ENCODE data around the gene FOXD4L6.
"Not testable (repeated sequence)": the region's sequence is repeated elsewhere in the genome, so short reads cannot be mapped to it uniquely, and the experiment has no call there.

The FOXD4L6 gene

DNA sequence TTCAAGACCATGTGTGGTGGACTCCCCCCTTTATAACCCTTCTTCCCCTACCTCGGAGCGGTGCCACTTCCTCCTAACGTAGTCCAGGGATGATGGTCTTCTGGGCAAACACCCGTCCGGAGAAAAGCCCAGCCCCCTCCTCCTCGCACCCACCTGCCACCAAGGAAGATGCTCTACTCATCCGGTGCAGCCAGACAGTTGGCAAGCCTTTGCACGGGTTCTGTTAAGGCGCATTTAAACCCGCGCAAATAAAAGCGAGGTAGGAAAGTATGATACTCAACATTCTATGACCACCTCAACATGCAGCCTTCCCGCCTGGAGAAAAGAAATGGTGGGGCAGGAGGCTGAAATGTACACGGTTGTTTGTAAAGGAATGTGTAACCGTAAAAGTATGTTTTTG is at the start of gene FOXD4L6:
Gene FOXD4L6 (minus strand): TSS at position 101 of the 400 bp plus-strand sequence. CDS start 298 bp downstream, outside the sequence.
- not testable (repeated sequence) for DNase-seq (ENCODE audit: low read depth)

GRCh38 chr9:41174994-41175393 is 46.5 kb upstream of the FOXD4L6 start:
- not testable (repeated sequence) for DNase-seq (ENCODE audit: low read depth)

GRCh38 chr9:41150116-41150515 is 21.6 kb upstream of the FOXD4L6 start:
- DNase-seq (ENCODE audit: low read depth): not testable (repeated sequence)

- DNase-seq (ENCODE audit: low read depth): not testable (repeated sequence)
These were observed 13.4 kb upstream of the FOXD4L6 start for GRCh38 chr9:41141878-41142277.

- not testable (repeated sequence) for DNase-seq (ENCODE audit: low read depth)
These were observed 1.6 kb downstream of the FOXD4L6 start for GRCh38 chr9:41126746-41127446.

GRCh38 chr9:41125936-41126335 is 2.5 kb downstream of the FOXD4L6 start:
- not testable (repeated sequence) for DNase-seq (ENCODE audit: low read depth)

- not testable (repeated sequence) for DNase-seq (ENCODE audit: low read depth)
These were observed 3.3 kb downstream of the FOXD4L6 start for GRCh38 chr9:41125109-41125658.

DNA sequence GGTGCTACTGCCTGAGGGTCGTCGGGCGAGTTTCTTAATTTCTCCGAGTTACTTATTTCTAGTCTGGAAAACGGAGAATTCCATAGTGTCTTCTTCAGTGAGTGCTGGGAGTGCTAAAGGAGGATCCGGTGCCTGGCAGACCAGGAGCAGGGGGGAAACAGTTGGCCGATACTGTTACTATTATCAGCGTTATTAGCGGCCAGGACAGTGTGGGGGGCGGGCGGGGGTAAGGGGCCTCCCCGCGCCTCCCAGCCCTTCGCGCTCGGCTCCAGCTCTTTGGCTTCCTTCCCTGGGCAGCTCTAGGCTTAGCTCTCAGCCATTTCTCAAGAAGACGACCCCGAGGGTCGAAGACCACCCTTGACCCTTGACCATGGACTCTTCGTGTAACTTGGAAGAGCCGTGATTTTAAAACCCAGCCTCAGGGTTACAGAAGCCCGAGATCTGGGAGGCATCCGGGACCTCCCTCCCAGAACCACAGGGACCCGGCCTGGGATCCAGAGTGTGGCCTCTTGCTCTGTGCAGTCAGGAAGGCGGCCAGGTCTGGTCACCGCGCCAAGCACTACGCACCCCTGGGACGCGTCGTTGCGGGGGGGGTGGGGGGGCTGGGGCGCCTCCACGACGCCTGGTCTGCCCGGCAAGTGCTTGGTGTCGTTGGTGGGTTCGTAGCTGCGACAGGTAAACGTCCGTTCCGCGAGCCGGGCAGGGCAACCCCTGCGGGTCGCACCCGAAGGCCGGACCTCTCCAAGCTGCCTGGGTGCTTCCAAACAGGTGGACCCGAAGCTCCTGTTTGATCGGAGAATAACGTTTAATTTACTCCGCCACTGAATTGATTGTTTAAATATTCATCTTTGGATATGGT is 4.0 kb downstream of the FOXD4L6 start:
- not testable (repeated sequence) for DNase-seq (ENCODE audit: low read depth)

DNA sequence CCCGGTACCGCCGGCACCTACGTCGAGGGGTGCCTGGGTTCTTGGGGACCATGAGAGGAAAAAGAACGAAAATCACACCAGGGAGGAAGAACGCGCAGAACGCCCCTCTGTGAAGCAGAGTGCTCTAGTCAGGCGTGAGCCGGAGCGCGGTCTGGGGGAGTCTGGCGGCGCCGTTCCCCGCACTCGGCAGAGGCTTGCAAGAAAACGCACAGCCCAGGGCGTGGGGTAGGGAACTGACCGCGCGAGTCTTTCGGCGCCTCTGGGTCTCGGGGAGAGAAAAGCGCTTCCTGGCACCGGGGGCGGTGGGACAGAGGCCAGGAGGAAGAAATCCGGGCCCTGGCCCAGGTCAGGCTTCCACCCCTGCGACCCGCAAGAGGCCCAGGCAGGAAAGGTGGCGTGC is 4.7 kb downstream of the FOXD4L6 start:
- DNase-seq (ENCODE audit: low read depth): not testable (repeated sequence)

GRCh38 chr9:41123396-41123795 is 5.1 kb downstream of the FOXD4L6 start:
- DNase-seq (ENCODE audit: low read depth): not testable (repeated sequence)

DNA sequence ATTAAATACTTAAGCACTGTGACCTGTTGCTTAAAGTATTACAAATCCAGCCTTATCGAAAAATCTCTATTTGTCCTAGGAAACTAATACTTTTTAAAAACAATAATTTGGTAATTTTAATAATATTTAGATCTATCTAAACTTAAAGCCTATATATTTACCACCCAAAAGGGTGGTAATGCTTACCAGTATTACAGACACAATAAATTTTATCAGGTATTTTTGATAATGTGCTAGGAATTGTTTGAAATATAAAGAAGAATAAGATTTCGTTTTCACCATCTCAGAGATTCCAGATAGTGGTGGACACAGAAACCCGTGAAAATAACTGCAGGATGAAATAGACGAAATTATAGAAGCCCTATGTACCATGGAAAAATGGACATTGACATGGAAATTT is 7.8 kb downstream of the FOXD4L6 start:
- not testable (repeated sequence) for DNase-seq (ENCODE audit: low read depth)

DNA sequence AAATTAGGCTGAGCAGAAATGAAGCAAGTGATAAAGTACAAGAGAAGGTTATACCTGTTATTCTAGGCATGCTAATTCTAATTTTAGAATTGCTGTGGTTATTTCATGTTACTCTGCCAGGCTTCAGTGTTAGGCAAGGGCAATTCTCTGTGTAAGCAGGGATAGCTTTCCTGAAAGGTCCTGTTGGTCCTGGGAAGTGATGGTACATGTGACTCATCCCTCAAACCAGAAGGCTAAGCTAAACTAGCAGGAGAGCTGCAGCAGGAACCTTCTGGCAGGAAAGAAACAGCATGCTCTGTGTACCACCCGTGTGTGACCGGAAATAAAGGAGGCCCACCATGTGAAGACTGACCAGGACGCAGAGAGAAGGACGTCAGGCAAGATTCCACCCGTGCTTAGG is 8.8 kb downstream of the FOXD4L6 start:
- DNase-seq (ENCODE audit: low read depth): not testable (repeated sequence)

DNA sequence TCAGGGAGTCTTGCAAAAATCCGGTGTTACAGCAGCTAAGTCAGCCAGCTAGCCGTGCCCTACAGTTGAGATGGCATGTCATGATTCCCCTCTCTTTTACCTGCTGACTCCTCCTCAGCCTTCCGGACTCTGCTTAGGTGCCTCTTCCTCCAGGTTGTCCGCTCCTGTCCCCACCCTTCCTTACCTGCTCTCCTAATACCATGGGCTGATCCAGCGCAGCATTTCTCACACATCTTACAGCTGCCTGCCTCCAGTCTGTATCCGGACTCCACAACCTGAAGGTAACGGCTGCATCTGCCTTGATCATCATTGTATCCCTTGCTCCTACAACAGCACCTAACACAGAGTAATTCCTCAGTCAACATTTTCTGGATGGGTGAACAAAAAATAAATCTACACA is 9.2 kb downstream of the FOXD4L6 start:
- not testable (repeated sequence) for DNase-seq (ENCODE audit: low read depth)

- DNase-seq (ENCODE audit: low read depth): not testable (repeated sequence)
These were observed 15.1 kb downstream of the FOXD4L6 start for GRCh38 chr9:41113348-41113747.

GRCh38 chr9:41111414-41111813 is 17.1 kb downstream of the FOXD4L6 start:
- DNase-seq (ENCODE audit: low read depth): not testable (repeated sequence)

DNA sequence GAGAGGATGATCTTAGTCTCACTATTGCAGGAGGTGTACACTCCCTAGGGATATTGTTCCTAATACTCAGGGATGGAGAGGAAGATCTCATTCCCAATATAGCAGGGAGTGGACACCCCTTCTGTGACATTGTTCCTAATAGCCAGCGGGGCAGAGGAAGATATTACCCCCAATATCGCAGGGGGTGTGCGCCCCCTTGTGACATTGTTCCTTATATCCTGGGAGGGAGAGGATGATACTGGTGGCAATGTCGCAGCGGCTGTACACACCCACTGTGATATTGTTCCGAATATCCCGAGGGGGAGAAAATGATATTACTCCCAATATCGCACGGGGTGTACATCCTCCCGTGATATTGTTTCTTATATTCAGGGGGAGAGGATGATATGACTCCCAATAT is 17.6 kb downstream of the FOXD4L6 start:
- DNase-seq (ENCODE audit: low read depth): not testable (repeated sequence)

GRCh38 chr9:41109253-41109652 is 19.2 kb downstream of the FOXD4L6 start:
- DNase-seq (ENCODE audit: low read depth): not testable (repeated sequence)

- DNase-seq (ENCODE audit: low read depth): not testable (repeated sequence)
These were observed 19.7 kb downstream of the FOXD4L6 start for GRCh38 chr9:41108816-41109215.

DNA sequence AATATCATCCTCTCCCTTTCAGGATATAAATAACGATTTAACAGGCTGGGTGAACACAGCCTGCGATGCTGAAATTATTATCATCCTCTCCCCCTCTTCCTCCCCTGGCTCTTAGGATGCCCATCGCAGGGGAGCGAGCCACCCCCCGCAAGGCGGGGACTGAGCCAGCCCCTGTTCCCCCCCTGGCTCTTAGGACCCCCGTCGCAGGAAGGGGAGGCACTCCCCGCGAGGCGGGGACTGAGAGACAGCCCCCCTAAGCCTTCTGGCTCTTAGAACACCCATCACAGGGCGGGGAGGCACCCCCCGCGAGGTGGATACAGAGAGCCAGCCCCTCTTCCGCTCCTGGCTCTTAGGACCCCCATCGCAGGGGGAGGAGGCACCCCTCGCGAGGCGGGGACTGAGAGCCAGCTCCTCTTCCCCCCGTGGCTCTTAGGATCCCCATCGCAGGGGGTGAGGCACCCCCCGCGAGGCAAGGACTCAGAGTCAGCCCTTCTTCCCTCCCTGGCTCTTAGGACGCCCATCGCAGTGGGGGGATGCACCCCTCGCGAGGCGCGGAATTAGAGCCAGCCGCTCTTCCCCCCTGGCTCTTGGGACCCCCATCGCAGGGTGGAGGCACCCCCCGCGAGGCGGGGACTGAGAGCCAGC is 21.9 kb downstream of the FOXD4L6 start:
- not testable (repeated sequence) for DNase-seq (ENCODE audit: low read depth)

DNA sequence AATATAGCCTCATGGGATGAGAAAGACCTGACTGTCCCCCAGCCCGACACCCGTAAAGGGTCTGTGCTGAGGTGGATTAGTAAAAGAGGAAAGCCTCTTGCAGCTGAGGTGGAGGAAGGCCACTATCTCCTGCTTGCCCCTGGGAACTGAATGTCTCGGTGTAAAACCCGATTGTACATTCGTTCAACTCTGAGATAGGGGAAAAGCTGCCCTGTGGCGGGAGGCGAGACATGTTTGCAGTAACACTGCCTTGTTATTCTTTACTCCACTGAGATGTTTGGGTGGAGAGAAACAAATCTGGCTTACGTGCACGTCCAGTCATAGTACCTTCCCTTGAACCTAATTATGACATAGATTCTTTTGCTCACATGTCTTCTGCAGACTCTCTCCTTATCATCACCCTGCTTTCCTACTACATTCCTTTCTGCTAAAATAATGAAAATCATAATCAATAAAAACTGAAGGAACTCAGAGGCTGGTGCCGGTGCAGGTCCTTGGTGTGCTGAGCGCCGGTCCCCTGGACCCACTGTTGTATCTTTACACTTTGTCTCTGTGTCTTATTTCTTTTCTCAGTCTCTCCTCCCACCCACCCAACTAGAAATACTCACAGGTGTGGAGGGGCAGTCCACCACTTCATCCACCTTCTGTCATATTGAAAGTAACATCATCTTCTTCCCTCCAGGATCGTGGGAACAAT is 22.8 kb downstream of the FOXD4L6 start:
- DNase-seq (ENCODE audit: low read depth): not testable (repeated sequence)

GRCh38 chr9:41104542-41104941 is 23.9 kb downstream of the FOXD4L6 start:
- DNase-seq (ENCODE audit: low read depth): not testable (repeated sequence)
